ENCODE data around the gene TWNK. TPM values are rescaled to one million over a fixed set of nuclear protein-coding genes. Genes with fewer than 3 reads are reported as not detected.

Gene TWNK
- total and polyA plus RNA-seq, 9 of the 15 experiments (the other 6 are each of a cell fraction or from before 2014, with no cell fraction given) = 11.6 to 34.7 (median 17.4) TPM

DNA sequence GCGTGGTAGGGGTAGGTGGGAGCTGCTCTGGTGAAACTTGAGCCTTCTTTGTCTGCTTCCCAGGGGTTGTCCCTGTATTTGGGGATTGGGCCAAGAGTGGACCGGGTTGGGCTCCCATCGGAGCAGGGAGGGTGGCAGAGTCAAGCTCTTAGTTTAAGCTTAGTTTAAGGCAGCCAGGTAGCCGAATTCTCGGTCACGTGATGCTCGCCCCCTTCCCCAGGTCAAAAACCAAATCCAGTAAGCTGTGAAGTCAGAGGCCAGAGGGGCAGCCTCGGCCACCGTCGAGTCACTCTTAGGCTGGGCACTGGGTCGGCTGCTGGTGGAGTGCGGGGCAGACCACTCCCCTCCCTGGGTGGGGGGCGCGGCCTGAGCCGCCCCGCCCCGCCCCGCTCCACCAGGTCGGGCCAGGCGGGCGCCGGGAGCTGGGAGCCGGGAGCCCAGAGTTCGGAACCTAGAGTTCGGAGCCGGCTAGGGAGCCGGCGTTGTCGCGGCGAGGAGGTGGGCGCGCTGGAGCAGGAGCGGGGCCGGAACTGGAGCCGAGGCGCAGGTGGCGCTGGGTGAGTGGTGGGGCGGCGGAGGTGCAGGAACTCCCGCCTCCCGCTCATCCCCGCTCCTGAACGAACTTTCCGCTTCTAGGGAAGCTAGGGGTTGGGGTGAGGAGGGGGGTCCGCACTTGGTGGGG, 9.5 kb downstream of the TWNK start:
- in situ Hi-C loops (cut with MboI) = loop anchor here (25.0 kb wide), 1 partner anchor 1040 kb away; no protein-coding TSS in a partner anchor
- intact Hi-C loops (cut with micrococcal nuclease) = no loop called here
- 10% methylated on average over 11 of the region's 46 CpGs for WGBS (ENCODE audit: insufficient coverage, low coverage, missing lambda C conversion rate)
- peak overlapping the region; percentile 63 for H2AFZ ChIP-seq (ENCODE audit: low read depth, low read length)
- no peaks in the 10 kb centered on the region for H4K20me1 ChIP-seq (replicated peaks; ENCODE audit: control insufficient read depth, insufficient read depth, low read length)
- CTCF ChIA-PET (ENCODE audit: low intra/inter-chr PET ratio) = interaction anchor here (9.3 kb wide), 1 partner anchor 16 kb away, joined by 150 read pairs; no protein-coding TSS in a partner anchor
- no peaks in the 10 kb centered on the region for H3K9me3 ChIP-seq (replicated peaks; ENCODE audit: control insufficient read depth, insufficient read depth, low read depth, low read length)
- H3K36me3 ChIP-seq (ENCODE audit: control insufficient read depth, insufficient read depth, low read length) = peaks cover 26% of the 10 kb centered on the region; the same call in 2 of the 3 replicates
- H3K4me1 ChIP-seq (replicated peaks in 1 of 2; ENCODE audit: control insufficient read depth in 2 of 2, insufficient read depth in 2 of 2, low read length in 2 of 2) = peaks cover 26 to 65% of the 10 kb centered on the region in 2 experiments; a peak in 4 of 5 replicates
- TSS peak; percentile 54 for BruUV-seq (replicated peaks)
- FAIRE-seq = no peak
- peak overlapping the region; percentile 76 for H3K4me3 ChIP-seq
- H3K9ac ChIP-seq (ENCODE audit: insufficient read depth in 1 of 2, low read depth in 2 of 2, low read length in 2 of 2) = peak overlapping the region; percentile 85 to 90
- H3K4me2 ChIP-seq (ENCODE audit: insufficient read depth, low read length) = peak overlapping the region; percentile 100
- H3K27ac ChIP-seq (ENCODE audit: extremely low read depth, low read depth, low read length) = peak overlapping the region; percentile 93
- no peaks in the 10 kb centered on the region for H3K9me1 ChIP-seq (ENCODE audit: control insufficient read depth, insufficient read depth, low read length)
- H3K27me3 ChIP-seq (ENCODE audit: control insufficient read depth in 2 of 2, insufficient read depth in 2 of 2, low read length in 2 of 2) = no peaks in the 10 kb centered on the region
- POLR2A ChIA-PET = no interaction called here
- ATAC-seq = peak; percentile 29
- peaks cover 51% of the 10 kb centered on the region for H3K79me2 ChIP-seq (ENCODE audit: control insufficient read depth, insufficient read depth, low read length)
- DNase-seq (ENCODE audit: extremely low read depth in 1 of 4, low spot score in 3 of 4) = peak; percentile 39 to 72 (median 65)
- no peak for TF ChIP-seq ZNF586 (CRISPR knock-in tag; conservative IDR thresholded peaks at IDR 0.05)
- peak; percentile 88 for TF ChIP-seq RAD51 (IDR thresholded peaks at IDR 0.05; ENCODE audit: borderline replicate concordance, low read depth)
- TF ChIP-seq, protein P1, sequence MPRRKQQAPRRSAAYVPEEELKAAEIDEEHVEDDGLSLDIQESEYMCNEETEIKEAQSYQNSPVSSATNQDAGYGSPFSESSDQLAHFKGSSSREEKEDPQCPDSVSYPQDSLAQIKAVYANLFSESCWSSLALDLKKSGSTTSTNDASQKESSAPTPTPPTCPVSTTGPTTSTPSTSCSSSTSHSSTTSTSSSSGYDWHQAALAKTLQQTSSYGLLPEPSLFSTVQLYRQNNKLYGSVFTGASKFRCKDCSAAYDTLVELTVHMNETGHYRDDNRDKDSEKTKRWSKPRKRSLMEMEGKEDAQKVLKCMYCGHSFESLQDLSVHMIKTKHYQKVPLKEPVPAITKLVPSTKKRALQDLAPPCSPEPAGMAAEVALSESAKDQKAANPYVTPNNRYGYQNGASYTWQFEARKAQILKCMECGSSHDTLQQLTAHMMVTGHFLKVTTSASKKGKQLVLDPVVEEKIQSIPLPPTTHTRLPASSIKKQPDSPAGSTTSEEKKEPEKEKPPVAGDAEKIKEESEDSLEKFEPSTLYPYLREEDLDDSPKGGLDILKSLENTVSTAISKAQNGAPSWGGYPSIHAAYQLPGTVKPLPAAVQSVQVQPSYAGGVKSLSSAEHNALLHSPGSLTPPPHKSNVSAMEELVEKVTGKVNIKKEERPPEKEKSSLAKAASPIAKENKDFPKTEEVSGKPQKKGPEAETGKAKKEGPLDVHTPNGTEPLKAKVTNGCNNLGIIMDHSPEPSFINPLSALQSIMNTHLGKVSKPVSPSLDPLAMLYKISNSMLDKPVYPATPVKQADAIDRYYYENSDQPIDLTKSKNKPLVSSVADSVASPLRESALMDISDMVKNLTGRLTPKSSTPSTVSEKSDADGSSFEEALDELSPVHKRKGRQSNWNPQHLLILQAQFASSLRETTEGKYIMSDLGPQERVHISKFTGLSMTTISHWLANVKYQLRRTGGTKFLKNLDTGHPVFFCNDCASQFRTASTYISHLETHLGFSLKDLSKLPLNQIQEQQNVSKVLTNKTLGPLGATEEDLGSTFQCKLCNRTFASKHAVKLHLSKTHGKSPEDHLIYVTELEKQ (CRISPR knock-in tag; IDR thresholded peaks at IDR 0.05) = no peak
- no peak for TF ChIP-seq FUS (optimal IDR thresholded peaks at IDR 0.05; ENCODE audit: low read depth, low read length)
- TF ChIP-seq CREBBP (IDR thresholded peaks at IDR 0.05; ENCODE audit: low read depth, low read length) = no peak
- TF ChIP-seq, protein P2, sequence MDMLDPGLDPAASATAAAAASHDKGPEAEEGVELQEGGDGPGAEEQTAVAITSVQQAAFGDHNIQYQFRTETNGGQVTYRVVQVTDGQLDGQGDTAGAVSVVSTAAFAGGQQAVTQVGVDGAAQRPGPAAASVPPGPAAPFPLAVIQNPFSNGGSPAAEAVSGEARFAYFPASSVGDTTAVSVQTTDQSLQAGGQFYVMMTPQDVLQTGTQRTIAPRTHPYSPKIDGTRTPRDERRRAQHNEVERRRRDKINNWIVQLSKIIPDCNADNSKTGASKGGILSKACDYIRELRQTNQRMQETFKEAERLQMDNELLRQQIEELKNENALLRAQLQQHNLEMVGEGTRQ (CRISPR knock-in tag; IDR thresholded peaks at IDR 0.05) = peak; percentile 82
- TF ChIP-seq ZNF436 (CRISPR knock-in tag; IDR thresholded peaks at IDR 0.05) = no peak
- TF ChIP-seq IRF2 (CRISPR knock-in tag; IDR thresholded peaks at IDR 0.05) = no peak

Data from K562 (cell line).